ENCODE results near the gene ADRM1.
A peak's percentile ranks its signal among the peaks of the same experiment; 100 is the strongest.

The ADRM1 gene

DNA sequence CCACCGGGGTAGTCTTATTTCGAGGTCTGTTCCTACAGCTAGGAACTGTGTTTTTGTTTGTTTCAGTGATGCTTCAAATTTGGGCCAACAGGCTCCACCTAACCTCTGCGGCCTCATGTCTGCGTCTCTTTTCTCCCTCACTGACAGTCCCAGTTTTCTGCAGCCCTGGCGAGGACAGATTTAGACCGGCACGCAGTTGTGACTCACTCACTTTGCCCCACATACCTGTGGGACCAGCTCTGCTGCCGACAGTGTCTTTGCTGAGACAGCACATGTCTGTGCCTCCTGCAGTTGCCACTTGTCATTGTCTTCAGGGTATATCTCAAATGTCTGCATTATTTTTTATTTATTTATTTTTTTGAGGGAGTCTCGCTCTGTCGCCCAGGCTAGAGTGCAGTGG, 35.3 kb upstream of the ADRM1 start:
- WGBS (ENCODE audit: extremely low coverage, insufficient coverage, low lambda C conversion rate), result no CpG with 5 or more reads among the region's 10 CpGs
- H2AK5ac ChIP-seq (ENCODE audit: low read length), result no peak overlapping the region
- H4K8ac ChIP-seq (ENCODE audit: low read depth, low read length), result no peak overlapping the region
- H3K79me2 ChIP-seq (ENCODE audit: control insufficient read depth, insufficient read depth, low read length), result no peaks in the 10 kb centered on the region
- no peak overlapping the region for H3K4me2 ChIP-seq (ENCODE audit: low read length)
- no peaks in the 10 kb centered on the region for H3K4me1 ChIP-seq (ENCODE audit: control insufficient read depth, low read depth, low read length)
- no peak overlapping the region for H2BK5ac ChIP-seq (ENCODE audit: low read length)
- peaks cover 3% of the 10 kb centered on the region for H3K36me3 ChIP-seq (ENCODE audit: control insufficient read depth, insufficient read depth, low read length)
- H3K18ac ChIP-seq (ENCODE audit: low read length), result no peak overlapping the region
- H2BK15ac ChIP-seq (replicated peaks; ENCODE audit: low read depth), result no peak overlapping the region
- H3K56ac ChIP-seq (ENCODE audit: low read length), result no peak overlapping the region
- DNase-seq, result no peak
- H3K23ac ChIP-seq (ENCODE audit: low read length), result no peak overlapping the region
- H2BK120ac ChIP-seq (ENCODE audit: low read depth, low read length), result no peak overlapping the region
- no peak overlapping the region for H3K4me3 ChIP-seq (ENCODE audit: low read length)
- H4K5ac ChIP-seq (ENCODE audit: low read length), result no peak overlapping the region
- H3K27me3 ChIP-seq (ENCODE audit: insufficient read depth, low read length, poor library complexity), result no peaks in the 10 kb centered on the region
- H3K4ac ChIP-seq (ENCODE audit: low read depth, low read length), result no peak overlapping the region
- H3K9ac ChIP-seq (ENCODE audit: low read length), result no peak overlapping the region
- H3K27ac ChIP-seq (ENCODE audit: low read depth, low read length), result no peak overlapping the region
- H3K79me1 ChIP-seq (ENCODE audit: low read length), result no peaks in the 10 kb centered on the region

DNA sequence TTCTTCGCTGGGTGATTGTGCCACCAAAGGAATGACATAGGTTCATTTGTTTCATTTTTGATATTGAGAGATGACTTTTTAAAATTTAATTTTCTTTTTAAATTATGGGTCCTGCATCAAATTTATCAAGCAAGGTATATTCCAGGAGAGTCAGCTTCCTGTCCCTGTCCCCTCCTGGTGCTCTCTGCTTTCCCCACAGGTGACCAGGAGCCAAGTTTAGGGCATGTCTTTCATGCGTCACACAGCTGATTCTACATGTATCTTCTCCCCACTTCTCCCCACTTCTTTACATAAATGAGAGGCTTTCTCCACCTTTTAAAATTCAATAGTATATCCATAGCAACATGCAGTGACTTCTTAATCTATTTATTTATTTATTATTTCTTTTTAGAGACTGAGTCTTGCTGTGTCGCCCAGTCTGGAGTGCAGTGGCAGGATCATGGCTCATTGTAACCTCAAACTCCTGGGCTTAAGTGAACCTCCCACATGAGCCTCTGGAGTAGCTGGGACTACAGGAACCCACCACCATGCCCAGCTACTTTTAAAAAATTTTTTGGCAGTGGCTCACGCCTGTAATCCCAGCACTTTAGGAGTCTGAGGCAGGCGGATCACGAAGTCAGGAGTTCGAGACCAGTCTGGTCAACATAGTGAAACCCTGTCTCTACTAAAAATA, 34.4 kb upstream of the ADRM1 start:
- Histone ChIP-seq H3K27ac (ENCODE audit: low read depth, low read length) (no peak overlapping the region), H4K5ac (ENCODE audit: low read length) (no peak overlapping the region), H3K9ac (ENCODE audit: low read length) (no peak overlapping the region), H2BK15ac (replicated peaks; ENCODE audit: low read depth) (no peak overlapping the region), H3K36me3 (ENCODE audit: control insufficient read depth, insufficient read depth, low read length) (peaks cover 4% of the 10 kb centered on the region), H3K18ac (ENCODE audit: low read length) (no peak overlapping the region), H2AK5ac (ENCODE audit: low read length) (no peak overlapping the region), H2BK5ac (ENCODE audit: low read length) (no peak overlapping the region), H3K4me1 (ENCODE audit: control insufficient read depth, low read depth, low read length) (no peaks in the 10 kb centered on the region), H3K27me3 (ENCODE audit: insufficient read depth, low read length, poor library complexity) (no peaks in the 10 kb centered on the region), H2BK120ac (ENCODE audit: low read depth, low read length) (no peak overlapping the region), H3K4me2 (ENCODE audit: low read length) (no peak overlapping the region), H3K79me1 (ENCODE audit: low read length) (no peaks in the 10 kb centered on the region), H3K23ac (ENCODE audit: low read length) (no peak overlapping the region), H3K4ac (ENCODE audit: low read depth, low read length) (no peak overlapping the region), H3K56ac (ENCODE audit: low read length) (no peak overlapping the region), H3K4me3 (ENCODE audit: low read length) (no peak overlapping the region), H4K8ac (ENCODE audit: low read depth, low read length) (no peak overlapping the region), H3K79me2 (ENCODE audit: control insufficient read depth, insufficient read depth, low read length) (no peaks in the 10 kb centered on the region)
- no peak for DNase-seq
- no CpG with 5 or more reads among the region's 7 CpGs for whole genome bisulfite sequencing (ENCODE audit: extremely low coverage, insufficient coverage, low lambda C conversion rate)

DNA sequence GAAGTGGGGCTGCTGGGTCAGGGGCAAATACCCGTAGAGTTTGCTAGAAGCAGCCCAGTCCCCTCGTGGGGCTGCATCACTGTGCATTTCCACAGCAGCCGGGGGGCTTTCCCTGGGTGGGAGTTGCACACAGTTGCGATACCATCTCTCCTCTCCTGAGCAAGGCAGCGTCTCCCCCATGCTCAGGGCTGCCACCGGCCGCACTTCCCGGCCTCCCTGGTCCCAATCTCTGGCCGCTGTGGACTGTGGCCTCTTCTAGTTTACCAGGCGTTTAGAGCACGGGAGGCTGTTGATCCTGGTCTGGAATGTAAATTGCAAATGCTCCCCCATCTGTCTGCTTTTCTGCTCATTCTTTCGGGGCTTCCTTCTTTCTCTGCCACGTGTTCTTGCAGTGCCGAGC, 33.4 kb upstream of the ADRM1 start:
- Histone ChIP-seq H3K27ac (ENCODE audit: low read depth, low read length) (no peak overlapping the region), H3K4me2 (ENCODE audit: low read length) (no peak overlapping the region), H3K79me1 (ENCODE audit: low read length) (no peaks in the 10 kb centered on the region), H4K8ac (ENCODE audit: low read depth, low read length) (no peak overlapping the region), H2BK5ac (ENCODE audit: low read length) (no peak overlapping the region), H3K9ac (ENCODE audit: low read length) (no peak overlapping the region), H2AK5ac (ENCODE audit: low read length) (no peak overlapping the region), H3K4me1 (ENCODE audit: control insufficient read depth, low read depth, low read length) (no peaks in the 10 kb centered on the region), H4K5ac (ENCODE audit: low read length) (no peak overlapping the region), H3K36me3 (ENCODE audit: control insufficient read depth, insufficient read depth, low read length) (peaks cover 4% of the 10 kb centered on the region), H3K27me3 (ENCODE audit: insufficient read depth, low read length, poor library complexity) (no peaks in the 10 kb centered on the region), H3K79me2 (ENCODE audit: control insufficient read depth, insufficient read depth, low read length) (no peaks in the 10 kb centered on the region), H3K56ac (ENCODE audit: low read length) (no peak overlapping the region), H3K4me3 (ENCODE audit: low read length) (no peak overlapping the region), H2BK15ac (replicated peaks; ENCODE audit: low read depth) (no peak overlapping the region), H2BK120ac (ENCODE audit: low read depth, low read length) (no peak overlapping the region), H3K23ac (ENCODE audit: low read length) (no peak overlapping the region), H3K4ac (ENCODE audit: low read depth, low read length) (no peak overlapping the region), H3K18ac (ENCODE audit: low read length) (no peak overlapping the region)
- no peak for DNase-seq
- no CpG with 5 or more reads among the region's 14 CpGs for WGBS (ENCODE audit: extremely low coverage, insufficient coverage, low lambda C conversion rate)

DNA sequence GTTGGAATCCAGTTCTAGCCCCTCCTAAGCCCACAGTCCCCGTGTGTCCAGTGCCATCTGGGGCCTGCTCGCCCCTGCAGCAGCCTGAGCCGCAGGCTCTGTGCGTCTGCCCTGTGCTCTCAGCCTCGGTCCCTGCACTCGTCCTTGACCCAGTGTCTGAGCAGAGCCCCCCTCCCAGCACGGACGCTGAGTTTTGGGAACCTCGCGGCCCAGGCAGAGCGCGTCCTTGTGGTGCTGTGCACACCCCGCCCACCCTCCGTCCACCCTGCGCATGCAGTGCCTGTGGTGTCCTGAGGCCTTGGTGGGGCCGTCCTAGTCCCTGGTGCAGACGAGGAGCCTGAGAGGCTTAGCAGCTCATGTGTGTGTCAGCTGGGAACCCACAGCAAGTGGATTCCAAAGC, 32.9 kb upstream of the ADRM1 start:
- Histone ChIP-seq H3K79me2 (ENCODE audit: control insufficient read depth, insufficient read depth, low read length) (no peaks in the 10 kb centered on the region), H3K4me1 (ENCODE audit: control insufficient read depth, low read depth, low read length) (no peaks in the 10 kb centered on the region), H3K4me3 (ENCODE audit: low read length) (no peak overlapping the region), H4K5ac (ENCODE audit: low read length) (no peak overlapping the region), H3K27ac (ENCODE audit: low read depth, low read length) (no peak overlapping the region), H3K36me3 (ENCODE audit: control insufficient read depth, insufficient read depth, low read length) (peaks cover 3% of the 10 kb centered on the region), H2BK120ac (ENCODE audit: low read depth, low read length) (no peak overlapping the region), H3K9ac (ENCODE audit: low read length) (no peak overlapping the region), H3K56ac (ENCODE audit: low read length) (no peak overlapping the region), H3K27me3 (ENCODE audit: insufficient read depth, low read length, poor library complexity) (no peaks in the 10 kb centered on the region), H2BK5ac (ENCODE audit: low read length) (no peak overlapping the region), H2AK5ac (ENCODE audit: low read length) (no peak overlapping the region), H3K18ac (ENCODE audit: low read length) (no peak overlapping the region), H3K23ac (ENCODE audit: low read length) (no peak overlapping the region), H4K8ac (ENCODE audit: low read depth, low read length) (no peak overlapping the region), H2BK15ac (replicated peaks; ENCODE audit: low read depth) (no peak overlapping the region), H3K4ac (ENCODE audit: low read depth, low read length) (no peak overlapping the region), H3K79me1 (ENCODE audit: low read length) (no peaks in the 10 kb centered on the region), H3K4me2 (ENCODE audit: low read length) (no peak overlapping the region)
- no CpG with 5 or more reads among the region's 17 CpGs for WGBS (ENCODE audit: extremely low coverage, insufficient coverage, low lambda C conversion rate)
- no peak for DNase-seq

DNA sequence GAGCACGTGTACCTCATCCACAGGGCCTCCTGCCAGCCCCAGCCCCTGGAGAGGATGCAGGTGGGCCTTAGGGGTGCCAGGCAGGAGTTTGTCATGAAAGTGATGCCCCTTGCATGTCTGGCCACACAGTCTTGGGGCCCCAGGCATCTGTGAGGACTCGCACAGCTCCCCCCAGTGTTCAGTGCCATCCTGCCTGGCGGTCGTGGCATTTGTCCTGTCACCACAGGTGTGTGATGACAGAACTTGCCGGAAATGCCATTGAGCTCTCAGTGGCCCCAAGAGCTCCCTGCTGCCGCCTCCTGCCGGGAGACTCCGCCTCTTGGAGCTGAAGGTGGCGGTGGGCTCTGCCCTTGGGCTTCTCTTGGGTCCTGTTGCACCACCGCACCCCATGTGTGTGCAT, 30.6 kb upstream of the ADRM1 start:
- H2BK5ac ChIP-seq (ENCODE audit: low read length), result no peak overlapping the region
- H3K4me2 ChIP-seq (ENCODE audit: low read length), result no peak overlapping the region
- H3K23ac ChIP-seq (ENCODE audit: low read length), result no peak overlapping the region
- H3K79me2 ChIP-seq (ENCODE audit: control insufficient read depth, insufficient read depth, low read length), result no peaks in the 10 kb centered on the region
- no peak overlapping the region for H4K8ac ChIP-seq (ENCODE audit: low read depth, low read length)
- no peak overlapping the region for H3K4ac ChIP-seq (ENCODE audit: low read depth, low read length)
- no peak overlapping the region for H3K9ac ChIP-seq (ENCODE audit: low read length)
- H3K18ac ChIP-seq (ENCODE audit: low read length), result no peak overlapping the region
- no peaks in the 10 kb centered on the region for H3K79me1 ChIP-seq (ENCODE audit: low read length)
- DNase-seq, result peak; percentile 34
- H2AK5ac ChIP-seq (ENCODE audit: low read length), result no peak overlapping the region
- H3K27ac ChIP-seq (ENCODE audit: low read depth, low read length), result no peak overlapping the region
- H4K5ac ChIP-seq (ENCODE audit: low read length), result no peak overlapping the region
- no peaks in the 10 kb centered on the region for H3K27me3 ChIP-seq (ENCODE audit: insufficient read depth, low read length, poor library complexity)
- no peak overlapping the region for H2BK120ac ChIP-seq (ENCODE audit: low read depth, low read length)
- WGBS (ENCODE audit: extremely low coverage, insufficient coverage, low lambda C conversion rate), result no CpG with 5 or more reads among the region's 10 CpGs
- H2BK15ac ChIP-seq (replicated peaks; ENCODE audit: low read depth), result no peak overlapping the region
- H3K4me1 ChIP-seq (ENCODE audit: control insufficient read depth, low read depth, low read length), result no peaks in the 10 kb centered on the region
- H3K56ac ChIP-seq (ENCODE audit: low read length), result no peak overlapping the region
- no peak overlapping the region for H3K4me3 ChIP-seq (ENCODE audit: low read length)
- H3K36me3 ChIP-seq (ENCODE audit: control insufficient read depth, insufficient read depth, low read length), result peaks cover 1% of the 10 kb centered on the region

DNA sequence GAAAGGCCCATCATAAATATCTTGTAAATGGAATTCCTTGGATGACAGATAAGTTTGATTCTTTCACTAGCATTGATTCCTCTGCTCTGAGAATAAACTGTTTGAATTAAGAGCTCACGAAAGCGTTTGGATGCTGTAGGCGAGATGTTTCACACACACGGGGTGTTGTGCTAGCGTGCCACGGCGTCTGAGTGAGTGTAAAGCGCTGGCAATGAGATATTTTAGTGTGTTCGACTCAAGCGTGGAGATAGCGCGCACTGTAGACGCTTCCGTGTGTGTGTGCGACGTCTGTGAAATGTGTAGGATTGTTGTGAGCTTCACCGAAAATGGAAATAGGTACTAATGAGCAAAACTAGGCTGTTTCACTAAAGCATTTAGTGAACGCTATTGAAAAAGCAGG, 29.4 kb upstream of the ADRM1 start:
- no peak for DNase-seq
- Histone ChIP-seq H2AK5ac (ENCODE audit: low read length) (no peak overlapping the region), H3K4me2 (ENCODE audit: low read length) (no peak overlapping the region), H4K5ac (ENCODE audit: low read length) (no peak overlapping the region), H3K79me2 (ENCODE audit: control insufficient read depth, insufficient read depth, low read length) (no peaks in the 10 kb centered on the region), H3K23ac (ENCODE audit: low read length) (no peak overlapping the region), H3K56ac (ENCODE audit: low read length) (no peak overlapping the region), H2BK5ac (ENCODE audit: low read length) (no peak overlapping the region), H3K4ac (ENCODE audit: low read depth, low read length) (no peak overlapping the region), H3K18ac (ENCODE audit: low read length) (no peak overlapping the region), H2BK120ac (ENCODE audit: low read depth, low read length) (no peak overlapping the region), H3K27me3 (ENCODE audit: insufficient read depth, low read length, poor library complexity) (no peaks in the 10 kb centered on the region), H3K4me1 (ENCODE audit: control insufficient read depth, low read depth, low read length) (no peaks in the 10 kb centered on the region), H4K8ac (ENCODE audit: low read depth, low read length) (no peak overlapping the region), H2BK15ac (replicated peaks; ENCODE audit: low read depth) (no peak overlapping the region), H3K4me3 (ENCODE audit: low read length) (no peak overlapping the region), H3K9ac (ENCODE audit: low read length) (no peak overlapping the region), H3K36me3 (ENCODE audit: control insufficient read depth, insufficient read depth, low read length) (peaks cover 1% of the 10 kb centered on the region), H3K79me1 (ENCODE audit: low read length) (no peaks in the 10 kb centered on the region), H3K27ac (ENCODE audit: low read depth, low read length) (no peak overlapping the region)
- WGBS (ENCODE audit: extremely low coverage, insufficient coverage, low lambda C conversion rate), result no CpG with 5 or more reads among the region's 18 CpGs
